ENCODE measurements around the gene GHR. TPM values are rescaled to one million over a fixed set of nuclear protein-coding genes. Genes with fewer than 3 reads are reported as not detected.
A peak's percentile ranks its signal among the peaks of the same experiment; 100 is the strongest.

Gene GHR
- total RNA-seq, 1 donor from 2014 or later, result 6.6 TPM

DNA sequence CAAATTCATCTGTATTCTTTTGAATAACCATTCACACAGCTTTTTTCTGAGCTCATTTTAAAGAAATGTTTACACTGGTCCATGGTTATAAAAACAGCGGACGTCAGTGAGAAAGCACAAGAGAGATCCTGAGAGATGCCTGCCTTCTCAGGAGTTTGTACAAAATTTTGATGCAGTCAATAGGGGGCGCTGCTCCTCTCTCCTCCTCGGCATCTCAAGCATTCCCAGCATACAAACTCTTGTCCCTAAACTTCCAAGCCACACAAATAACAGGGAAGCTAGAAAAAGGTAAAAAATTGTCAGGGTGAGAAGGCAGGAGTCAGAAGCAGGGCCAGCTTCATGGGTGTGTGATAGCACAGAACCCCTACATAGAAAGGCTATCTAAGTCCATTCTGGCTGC is 322.2 kb downstream of the GHR start:
- Mint-ChIP-seq H3K27me3 (no peaks in the 10 kb centered on the region), H3K9me3 (ENCODE audit: low read depth) (peaks cover 5% of the 10 kb centered on the region), H3K36me3 (ENCODE audit: insufficient read depth) (peaks cover 1% of the 10 kb centered on the region), H3K27ac (no peak overlapping the region), H3K4me1 (ENCODE audit: low read depth) (no peaks in the 10 kb centered on the region), H3K4me3 (ENCODE audit: low read depth) (no peak overlapping the region)
- TF ChIP-seq, protein P1, sequence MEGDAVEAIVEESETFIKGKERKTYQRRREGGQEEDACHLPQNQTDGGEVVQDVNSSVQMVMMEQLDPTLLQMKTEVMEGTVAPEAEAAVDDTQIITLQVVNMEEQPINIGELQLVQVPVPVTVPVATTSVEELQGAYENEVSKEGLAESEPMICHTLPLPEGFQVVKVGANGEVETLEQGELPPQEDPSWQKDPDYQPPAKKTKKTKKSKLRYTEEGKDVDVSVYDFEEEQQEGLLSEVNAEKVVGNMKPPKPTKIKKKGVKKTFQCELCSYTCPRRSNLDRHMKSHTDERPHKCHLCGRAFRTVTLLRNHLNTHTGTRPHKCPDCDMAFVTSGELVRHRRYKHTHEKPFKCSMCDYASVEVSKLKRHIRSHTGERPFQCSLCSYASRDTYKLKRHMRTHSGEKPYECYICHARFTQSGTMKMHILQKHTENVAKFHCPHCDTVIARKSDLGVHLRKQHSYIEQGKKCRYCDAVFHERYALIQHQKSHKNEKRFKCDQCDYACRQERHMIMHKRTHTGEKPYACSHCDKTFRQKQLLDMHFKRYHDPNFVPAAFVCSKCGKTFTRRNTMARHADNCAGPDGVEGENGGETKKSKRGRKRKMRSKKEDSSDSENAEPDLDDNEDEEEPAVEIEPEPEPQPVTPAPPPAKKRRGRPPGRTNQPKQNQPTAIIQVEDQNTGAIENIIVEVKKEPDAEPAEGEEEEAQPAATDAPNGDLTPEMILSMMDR (IDR thresholded peaks at IDR 0.05; ENCODE audit: unreplicated experiment), result peak; percentile 43
- no peak for DNase-seq (ENCODE audit: low spot score, unreplicated experiment)

DNA sequence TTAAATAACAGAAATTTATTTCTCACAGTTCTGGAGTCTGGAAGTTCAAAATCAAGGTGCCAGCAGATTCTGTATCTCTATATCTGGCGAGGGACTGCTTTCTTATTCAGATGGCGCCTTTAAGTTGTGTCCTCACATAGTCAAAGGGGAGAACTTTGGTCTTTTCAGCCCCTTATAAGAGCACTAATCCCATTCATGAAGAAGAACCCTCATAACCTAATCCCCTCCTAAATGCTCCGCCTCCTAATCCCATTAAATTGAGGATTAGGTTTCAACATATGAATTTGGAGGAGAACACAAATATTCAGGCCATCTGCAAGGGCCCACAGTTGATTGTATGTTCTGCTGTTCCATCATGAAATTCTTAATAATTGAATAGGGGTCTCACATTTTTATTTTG is 322.6 kb downstream of the GHR start:
- Mint-ChIP-seq H3K4me3 (ENCODE audit: low read depth) (no peak overlapping the region), H3K27ac (no peak overlapping the region), H3K9me3 (ENCODE audit: low read depth) (peaks cover 5% of the 10 kb centered on the region), H3K36me3 (ENCODE audit: insufficient read depth) (peaks cover 1% of the 10 kb centered on the region), H3K4me1 (ENCODE audit: low read depth) (no peaks in the 10 kb centered on the region), H3K27me3 (no peaks in the 10 kb centered on the region)
- no peak for DNase-seq (ENCODE audit: low spot score, unreplicated experiment)
- TF ChIP-seq, protein P1 (IDR thresholded peaks at IDR 0.05; ENCODE audit: unreplicated experiment), result no peak

DNA sequence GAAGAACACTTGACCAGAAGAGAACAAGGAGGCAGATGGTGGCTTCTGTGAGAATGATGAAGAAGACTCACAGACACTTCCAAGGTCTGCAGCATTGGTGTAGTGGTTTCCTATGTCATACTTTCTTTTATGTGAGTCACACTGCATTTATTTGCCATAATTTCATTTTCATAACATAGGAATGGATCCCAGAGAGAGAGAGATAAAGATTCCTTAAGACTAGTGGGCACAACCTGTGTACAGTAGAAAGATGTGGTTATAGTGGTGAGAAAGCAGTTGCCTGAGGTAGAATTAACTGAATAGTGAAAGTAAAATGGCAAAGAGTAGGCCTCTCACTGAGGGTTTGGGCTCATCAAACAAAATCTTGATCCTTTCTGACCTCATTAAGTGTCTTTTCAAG is 325.8 kb downstream of the GHR start:
- H3K36me3 Mint-ChIP-seq (ENCODE audit: insufficient read depth), result no peaks in the 10 kb centered on the region

DNA sequence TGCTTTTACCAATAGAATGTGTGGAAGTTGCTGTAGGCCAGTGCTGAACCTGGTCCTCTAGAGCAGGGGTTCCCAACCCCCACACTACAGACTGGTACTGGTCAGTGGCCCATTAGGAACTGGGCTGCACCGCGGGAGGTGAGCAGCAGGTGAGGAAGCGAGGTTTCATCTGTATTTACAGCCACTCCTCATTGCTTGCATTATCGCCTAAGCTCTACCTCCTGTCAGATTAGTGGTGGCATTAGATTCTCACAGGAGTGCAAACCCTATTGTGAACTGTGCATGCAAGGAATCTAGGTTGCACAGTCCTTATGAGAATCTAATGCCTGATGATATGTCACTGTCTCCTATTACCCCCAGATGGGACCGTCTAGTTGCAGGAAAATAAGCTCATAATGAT is 327.3 kb downstream of the GHR start:
- Mint-ChIP-seq H3K9me3 (ENCODE audit: low read depth) (no peaks in the 10 kb centered on the region), H3K36me3 (ENCODE audit: insufficient read depth) (no peaks in the 10 kb centered on the region), H3K27me3 (no peaks in the 10 kb centered on the region), H3K4me3 (ENCODE audit: low read depth) (no peak overlapping the region), H3K27ac (no peak overlapping the region), H3K4me1 (ENCODE audit: low read depth) (peaks cover 2% of the 10 kb centered on the region)
- TF ChIP-seq, protein P1 (IDR thresholded peaks at IDR 0.05; ENCODE audit: unreplicated experiment), result no peak
- DNase-seq (ENCODE audit: low spot score, unreplicated experiment), result no peak

More for the DNA sequence above, 325.8 kb downstream of the GHR start:
- TF ChIP-seq, protein P1 (IDR thresholded peaks at IDR 0.05; ENCODE audit: unreplicated experiment), result no peak
- DNase-seq (ENCODE audit: low spot score, unreplicated experiment), result no peak
- H3K27me3 Mint-ChIP-seq, result no peaks in the 10 kb centered on the region
- H3K4me1 Mint-ChIP-seq (ENCODE audit: low read depth), result peaks cover 2% of the 10 kb centered on the region
- no peak overlapping the region for H3K4me3 Mint-ChIP-seq (ENCODE audit: low read depth)
- H3K27ac Mint-ChIP-seq, result no peak overlapping the region
- no peaks in the 10 kb centered on the region for H3K9me3 Mint-ChIP-seq (ENCODE audit: low read depth)

DNA sequence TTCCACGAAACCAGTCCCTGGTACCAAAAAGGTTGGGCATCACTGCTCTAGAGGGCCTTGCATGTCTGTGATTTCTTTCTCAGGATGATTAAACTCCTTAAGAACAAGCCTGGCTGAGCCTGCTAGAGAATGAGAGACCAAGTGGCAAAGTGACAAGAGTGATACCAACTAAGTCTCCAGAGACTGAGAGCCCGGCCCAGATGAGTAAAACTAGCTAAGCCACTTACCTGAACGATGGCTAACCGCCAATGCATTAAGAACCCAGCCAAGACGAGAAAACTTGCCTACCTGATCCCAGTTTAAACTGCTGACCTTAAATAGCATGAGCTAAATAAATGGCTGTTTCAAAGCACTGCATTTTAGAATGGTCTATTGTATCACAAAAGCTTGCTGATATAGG is 327.8 kb downstream of the GHR start:
- Mint-ChIP-seq H3K27ac (no peak overlapping the region), H3K27me3 (no peaks in the 10 kb centered on the region), H3K36me3 (ENCODE audit: insufficient read depth) (no peaks in the 10 kb centered on the region), H3K4me1 (ENCODE audit: low read depth) (peaks cover 2% of the 10 kb centered on the region), H3K4me3 (ENCODE audit: low read depth) (no peak overlapping the region), H3K9me3 (ENCODE audit: low read depth) (no peaks in the 10 kb centered on the region)
- TF ChIP-seq, protein P1 (IDR thresholded peaks at IDR 0.05; ENCODE audit: unreplicated experiment), result no peak
- no peak for DNase-seq (ENCODE audit: low spot score, unreplicated experiment)
